B cell (primary cell): ENCODE results near the gene ATRIP. TPM values are rescaled to one million over a fixed set of nuclear protein-coding genes. Genes with fewer than 3 reads are reported as not detected.

Source experiments
- ATAC-seq: fragments of 200-7000 bp; cut with Tn5 transposase; one replicate; pipeline ENCODE4 v1.10.0; 2021; ENCODE audit warnings: low read depth, mild to moderate bottlenecking, moderate number of reproducible peaks, moderate library complexity
- CTCF ChIA-PET: fragments of 350-600 bp; sonication (Branson Sonifier 250); formaldehyde crosslinking; loops from one replicate; lab custom pipeline; 2021; ENCODE audit warnings: antibody characterized with exemption, inconsistent platforms; lab: Charles Lee
- POLR2A ChIA-PET: fragments of 350-600 bp; sonication (Branson Sonifier 250); formaldehyde crosslinking; loops from one replicate; lab custom pipeline; 2021; ENCODE audit warnings: antibody characterized with exemption; lab: Charles Lee
- DNase-seq: peaks from one replicate; pipeline ENCODE4 v3.0.0; 2013
- H2AFZ ChIP-seq: 2 replicates; pipeline ENCODE4 v1.6.1; 2012; ENCODE audit warnings: mild to moderate bottlenecking, low read depth, low read length; ENCODE audit not compliant: insufficient read depth, poor library complexity, severe bottlenecking
- H3K27ac ChIP-seq, 2 donors: 1 replicate in 1 of 2; 2 replicates in 1 of 2; pipeline ENCODE4 v1.5.1; 2012 to 2013; ENCODE audit warnings: low read length in 2 of 2, mild to moderate bottlenecking in 2 of 2, moderate library complexity in 1 of 2
- H3K27me3 ChIP-seq, 4 experiments: fragments of 200-600 bp in 1 of 4; sonication (generic) in 1 of 4; replicated peaks in 1 of 4; 1 replicate in 2 of 4; 2 replicates in 2 of 4; pipeline versions ENCODE4 v1.6.1 to v1.7.0; 2013 to 2016; ENCODE audit warnings: low read length in 3 of 4, mild to moderate bottlenecking in 2 of 4, mixed read lengths in 1 of 4, moderate library complexity in 1 of 4; ENCODE audit not compliant: insufficient read depth in 4 of 4, control insufficient read depth in 3 of 4; ENCODE audit errors: control extremely low read depth in 1 of 4
- H3K36me3 ChIP-seq, 2 experiments: replicated peaks in 1 of 2; 1 replicate in 1 of 2; 2 replicates in 1 of 2; pipeline versions ENCODE4 v1.6.1 to v1.7.1; 2013; ENCODE audit warnings: low read length in 1 of 2; ENCODE audit not compliant: insufficient read depth in 2 of 2, control insufficient read depth in 1 of 2; ENCODE audit errors: control extremely low read depth in 1 of 2, extremely low read depth in 1 of 2
- H3K4me1 ChIP-seq, 2 donors: fragments of 200-600 bp in 1 of 2; sonication (generic) in 1 of 2; 1 replicate in 1 of 2; 2 replicates in 1 of 2; pipeline versions ENCODE4 v1.5.1 to v1.6.1; 2013 to 2017; ENCODE audit warnings: low read length in 2 of 2; ENCODE audit not compliant: control insufficient read depth in 2 of 2, insufficient read depth in 2 of 2
- H3K4me2 ChIP-seq: replicated peaks from 2 replicates; pipeline ENCODE3; 2012; ENCODE audit warnings: mild to moderate bottlenecking, low read depth, low read length; ENCODE audit not compliant: poor library complexity, severe bottlenecking
- H3K4me3 ChIP-seq, 5 experiments: fragments of 200-600 bp in 1 of 5; sonication (generic) in 1 of 5; 1 replicate in 3 of 5; 2 replicates in 2 of 5; pipeline versions ENCODE4 v1.5.1 to v1.7.0; 2011 to 2016; ENCODE audit warnings: low read length in 4 of 5, mild to moderate bottlenecking in 4 of 5, low read depth in 2 of 5, control low read depth in 1 of 5, moderate library complexity in 1 of 5; ENCODE audit not compliant: insufficient read depth in 1 of 5; ENCODE audit errors: control extremely low read depth in 1 of 5, extremely low read depth in 1 of 5
- H3K79me2 ChIP-seq: fragments of 200-600 bp; sonication (generic); one replicate; pipeline ENCODE4 v1.6.0; 2016; ENCODE audit warnings: low read length; ENCODE audit not compliant: control insufficient read depth, insufficient read depth
- H3K9ac ChIP-seq: fragments of 200-600 bp; sonication (generic); 2 replicates; pipeline ENCODE4 v1.6.1; 2017; ENCODE audit warnings: mild to moderate bottlenecking, low read length, moderate library complexity
- H3K9me3 ChIP-seq, 3 donors: one replicate each; pipeline versions ENCODE4 v1.6.1 to v1.7.1; 2013; ENCODE audit warnings: low read length in 2 of 3; ENCODE audit not compliant: control insufficient read depth in 2 of 3, insufficient read depth in 1 of 3; ENCODE audit errors: control extremely low read depth in 1 of 3
- H4K20me1 ChIP-seq: 2 replicates; pipeline ENCODE4 v1.6.0; 2012; ENCODE audit warnings: mild to moderate bottlenecking, low read length; ENCODE audit not compliant: insufficient read depth, control insufficient read depth, poor library complexity, severe bottlenecking
- H3K27ac Mint-ChIP-seq: one replicate; pipeline ENCODE4 v1.8.0; 2021; ENCODE audit warnings: mixed read lengths
- H3K27me3 Mint-ChIP-seq: one replicate; pipeline ENCODE4 v1.8.0; 2021; ENCODE audit warnings: mixed read lengths
- H3K4me1 Mint-ChIP-seq: one replicate; pipeline ENCODE4 v1.8.0; 2021; ENCODE audit warnings: mixed read lengths
- H3K4me3 Mint-ChIP-seq: one replicate; pipeline ENCODE4 v1.8.0; 2021; ENCODE audit warnings: mixed read lengths
- H3K9me3 Mint-ChIP-seq: one replicate; pipeline ENCODE4 v1.8.0; 2022; ENCODE audit warnings: mixed read lengths; ENCODE audit not compliant: insufficient read depth
- EZH2 ChIP-seq: IDR thresholded peaks from 2 replicates; pipeline ENCODE4 v1.6.1; 2012; ENCODE audit warnings: borderline replicate concordance, low read depth, mild to moderate bottlenecking, moderate library complexity, low read length; ENCODE audit not compliant: insufficient read depth, poor library complexity, severe bottlenecking
- WGBS: methylation state at CpG from one replicate; pipeline ENCODE4 v1.1.5; 2013; ENCODE audit warnings: missing lambda C conversion rate; ENCODE audit not compliant: insufficient coverage; 5-methylcytosine and 5-hydroxymethylcytosine counted together
- intact Hi-C: fragments of 100-400 bp; cut with micrococcal nuclease; formaldehyde crosslinking; loops from one replicate; pipeline ENCODE4 v1.10.0; 2022
- polyA plus RNA-seq: library from polyadenylated mRNA; depleted of rRNA; stranded (reverse); fragments of >200 nt; gene quantifications from 2 replicates; pipeline ENCODE4 v1.2.3, GENCODE V29; 2012
- total RNA-seq, 2 donors: library from RNA; stranded (reverse); fragments of 120-200 nt in 1 of 2; gene quantifications; 1 replicate in 1 of 2; 2 replicates in 1 of 2; pipeline versions ENCODE4 v1.2.3 to v1.2.4, GENCODE V29; 2013 to 2022
- TF ChIP-seq, protein P1 (sequence below): fragments of 200-600 bp; IDR thresholded peaks from one replicate; pipeline ENCODE4 v1.8.0; 2022; ENCODE audit warnings: antibody characterized with exemption, mild to moderate bottlenecking

Gene ATRIP
- total and polyA plus RNA-seq, 2 donors (not counting 1 experiment from before 2014, with no cell fraction given): 10.5 to 11.6 TPM

DNA sequence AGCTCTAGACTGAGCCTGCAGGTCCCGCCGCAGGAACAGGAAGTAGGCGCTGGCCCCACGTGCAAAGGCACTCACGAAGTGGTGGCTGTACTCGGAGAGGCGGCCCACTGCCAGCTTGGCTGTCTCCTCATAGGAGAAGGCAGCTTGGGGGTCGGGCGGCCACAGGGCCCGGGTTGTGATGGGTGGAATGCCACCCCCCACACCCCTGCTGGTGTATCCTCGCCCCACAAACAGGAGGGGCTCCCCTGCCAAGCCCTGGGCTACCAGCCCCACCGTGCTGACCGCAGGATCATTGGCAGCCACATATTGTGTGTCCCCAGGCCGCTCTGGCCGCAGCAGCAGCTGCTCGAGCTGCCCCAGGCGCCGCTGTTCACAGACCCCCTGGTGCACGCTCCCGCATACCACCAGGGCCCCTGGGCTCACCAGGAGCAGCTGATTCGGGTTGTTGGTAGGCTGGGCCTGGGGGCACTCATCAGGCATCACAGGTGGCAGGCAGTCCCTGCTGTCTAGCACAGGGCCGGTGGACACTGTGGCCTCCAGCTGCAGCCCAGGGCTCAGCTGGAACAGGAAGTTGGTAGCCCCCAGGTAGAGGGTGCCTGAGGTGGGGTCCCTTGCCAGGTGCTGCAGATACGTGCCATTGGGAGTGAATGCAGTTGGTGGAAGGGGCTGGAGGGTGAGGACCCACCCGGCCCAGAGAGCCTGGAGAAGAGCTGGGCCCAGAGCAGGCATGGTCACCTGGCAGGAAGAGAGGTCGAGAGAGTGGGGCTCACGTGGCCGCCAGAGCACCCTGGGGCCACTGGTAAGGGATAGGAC, 22.4 kb upstream of the ATRIP start:
- H3K27me3 ChIP-seq: peaks cover 0 to 9% (median 3%) of the 10 kb centered on the region in 4 experiments
- no peaks in the 10 kb centered on the region for H4K20me1 ChIP-seq
- WGBS: 93% methylated on average over 27 of the region's 27 CpGs
- peaks cover 16% of the 10 kb centered on the region for H3K27me3 Mint-ChIP-seq
- H3K4me1 Mint-ChIP-seq: peaks cover 6% of the 10 kb centered on the region
- no peak overlapping the region for H3K4me3 ChIP-seq
- ATAC-seq: no peak
- H3K4me1 ChIP-seq: peaks cover 0 to 3% of the 10 kb centered on the region in 2 donors
- peaks cover 0 to 3% (median 0%) of the 10 kb centered on the region in 3 donors for H3K9me3 ChIP-seq
- no peak overlapping the region for H3K27ac ChIP-seq
- H3K27ac Mint-ChIP-seq: no peak overlapping the region
- intact Hi-C loops: no loop called here
- no peak overlapping the region for H3K4me2 ChIP-seq
- no peak overlapping the region for H3K4me3 Mint-ChIP-seq
- ChIA-PET POLR2A (no interaction called here), CTCF (interaction anchor here (0.6 to 2.3 kb wide), 4 partner anchors 12 to 83 kb away, joined by 3 to 16 read pairs (median 7); no protein-coding TSS in a partner anchor)
- no peak overlapping the region for H2AFZ ChIP-seq
- no peaks in the 10 kb centered on the region for H3K36me3 ChIP-seq
- no peaks in the 10 kb centered on the region for H3K79me2 ChIP-seq
- DNase-seq: no peak
- H3K9ac ChIP-seq: no peak overlapping the region
- H3K9me3 Mint-ChIP-seq: no peaks in the 10 kb centered on the region
- no peak for TF ChIP-seq EZH2
- TF ChIP-seq, protein P1, sequence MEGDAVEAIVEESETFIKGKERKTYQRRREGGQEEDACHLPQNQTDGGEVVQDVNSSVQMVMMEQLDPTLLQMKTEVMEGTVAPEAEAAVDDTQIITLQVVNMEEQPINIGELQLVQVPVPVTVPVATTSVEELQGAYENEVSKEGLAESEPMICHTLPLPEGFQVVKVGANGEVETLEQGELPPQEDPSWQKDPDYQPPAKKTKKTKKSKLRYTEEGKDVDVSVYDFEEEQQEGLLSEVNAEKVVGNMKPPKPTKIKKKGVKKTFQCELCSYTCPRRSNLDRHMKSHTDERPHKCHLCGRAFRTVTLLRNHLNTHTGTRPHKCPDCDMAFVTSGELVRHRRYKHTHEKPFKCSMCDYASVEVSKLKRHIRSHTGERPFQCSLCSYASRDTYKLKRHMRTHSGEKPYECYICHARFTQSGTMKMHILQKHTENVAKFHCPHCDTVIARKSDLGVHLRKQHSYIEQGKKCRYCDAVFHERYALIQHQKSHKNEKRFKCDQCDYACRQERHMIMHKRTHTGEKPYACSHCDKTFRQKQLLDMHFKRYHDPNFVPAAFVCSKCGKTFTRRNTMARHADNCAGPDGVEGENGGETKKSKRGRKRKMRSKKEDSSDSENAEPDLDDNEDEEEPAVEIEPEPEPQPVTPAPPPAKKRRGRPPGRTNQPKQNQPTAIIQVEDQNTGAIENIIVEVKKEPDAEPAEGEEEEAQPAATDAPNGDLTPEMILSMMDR: no peak

DNA sequence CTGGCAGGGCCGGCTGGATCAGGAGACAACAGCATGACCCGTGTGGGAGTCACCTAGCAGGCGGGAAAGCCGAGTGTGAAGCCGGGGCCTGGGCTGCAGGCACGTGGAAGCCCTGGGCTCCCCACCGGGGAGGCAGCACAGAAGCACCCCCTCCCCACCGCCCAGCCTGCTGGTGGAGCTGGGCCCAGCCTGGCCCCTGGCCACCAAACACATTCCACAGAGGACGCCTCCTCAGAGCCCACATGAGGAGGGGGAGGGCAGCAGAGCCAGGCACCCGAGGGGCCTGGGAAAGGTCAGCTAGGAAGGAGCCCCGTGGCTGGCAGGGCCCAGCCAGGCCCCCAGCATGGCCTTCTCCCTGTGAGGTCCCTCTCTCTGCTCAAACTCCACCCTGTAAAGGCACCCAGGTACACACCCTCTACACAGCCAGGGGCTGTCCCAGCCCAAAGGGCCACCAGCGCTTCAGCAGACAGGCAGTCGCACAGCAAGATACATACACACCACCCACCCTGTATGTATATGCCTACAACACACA, 21.2 kb upstream of the ATRIP start:
- Mint-ChIP-seq H3K4me3 (no peak overlapping the region), H3K27ac (no peak overlapping the region), H3K9me3 (no peaks in the 10 kb centered on the region), H3K4me1 (peaks cover 9% of the 10 kb centered on the region), H3K27me3 (peaks cover 16% of the 10 kb centered on the region)
- no peak for TF ChIP-seq EZH2
- TF ChIP-seq, protein P1: no peak
- no peaks in the 10 kb centered on the region for H4K20me1 ChIP-seq
- H3K4me1 ChIP-seq: peaks cover 6 to 9% of the 10 kb centered on the region in 2 donors
- no peak overlapping the region for H2AFZ ChIP-seq
- no peak overlapping the region for H3K4me3 ChIP-seq
- peaks cover 0 to 3% (median 0%) of the 10 kb centered on the region in 3 donors for H3K9me3 ChIP-seq
- WGBS: 95% methylated on average over 12 of the region's 13 CpGs
- intact Hi-C loops: no loop called here
- no peak overlapping the region for H3K9ac ChIP-seq
- peaks cover 0 to 9% (median 3%) of the 10 kb centered on the region in 4 experiments for H3K27me3 ChIP-seq
- H3K27ac ChIP-seq: no peak overlapping the region
- ChIA-PET CTCF (interaction anchor here (1.5 to 2.3 kb wide), 2 partner anchors 11 to 24 kb away, joined by 7 to 9 read pairs; no protein-coding TSS in a partner anchor), POLR2A (no interaction called here)
- DNase-seq: no peak
- H3K79me2 ChIP-seq: no peaks in the 10 kb centered on the region
- no peaks in the 10 kb centered on the region for H3K36me3 ChIP-seq
- H3K4me2 ChIP-seq: no peak overlapping the region
- ATAC-seq: no peak
